ENCODE measurements around the gene CNTN5. TPM values are rescaled to one million over a fixed set of nuclear protein-coding genes. Genes with fewer than 3 reads are reported as not detected.

CNTN5 gene
- total RNA-seq, 1 donor from 2014 or later = 0.15 TPM

DNA sequence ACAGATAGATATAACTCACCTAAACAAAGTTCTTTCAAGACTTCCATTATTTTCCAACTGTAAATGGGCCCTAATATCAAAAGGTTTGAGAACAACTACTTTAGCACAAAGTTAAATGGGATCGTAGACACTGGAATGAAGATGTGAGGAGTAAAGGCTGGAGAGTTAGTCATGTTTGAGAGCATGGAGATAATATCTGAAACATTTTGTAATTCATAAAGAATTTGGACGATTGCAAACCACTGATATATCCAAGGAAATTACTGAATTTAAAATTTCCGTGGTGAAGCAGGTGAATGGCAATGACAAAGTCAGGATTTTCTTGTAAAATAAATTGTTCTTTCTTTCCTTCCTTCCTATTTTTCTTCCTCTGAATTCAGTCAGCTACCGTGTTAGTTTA, 564.9 kb downstream of the CNTN5 start:
- DNase-seq (ENCODE audit: low spot score) = no peak
- TF ChIP-seq, protein P1, sequence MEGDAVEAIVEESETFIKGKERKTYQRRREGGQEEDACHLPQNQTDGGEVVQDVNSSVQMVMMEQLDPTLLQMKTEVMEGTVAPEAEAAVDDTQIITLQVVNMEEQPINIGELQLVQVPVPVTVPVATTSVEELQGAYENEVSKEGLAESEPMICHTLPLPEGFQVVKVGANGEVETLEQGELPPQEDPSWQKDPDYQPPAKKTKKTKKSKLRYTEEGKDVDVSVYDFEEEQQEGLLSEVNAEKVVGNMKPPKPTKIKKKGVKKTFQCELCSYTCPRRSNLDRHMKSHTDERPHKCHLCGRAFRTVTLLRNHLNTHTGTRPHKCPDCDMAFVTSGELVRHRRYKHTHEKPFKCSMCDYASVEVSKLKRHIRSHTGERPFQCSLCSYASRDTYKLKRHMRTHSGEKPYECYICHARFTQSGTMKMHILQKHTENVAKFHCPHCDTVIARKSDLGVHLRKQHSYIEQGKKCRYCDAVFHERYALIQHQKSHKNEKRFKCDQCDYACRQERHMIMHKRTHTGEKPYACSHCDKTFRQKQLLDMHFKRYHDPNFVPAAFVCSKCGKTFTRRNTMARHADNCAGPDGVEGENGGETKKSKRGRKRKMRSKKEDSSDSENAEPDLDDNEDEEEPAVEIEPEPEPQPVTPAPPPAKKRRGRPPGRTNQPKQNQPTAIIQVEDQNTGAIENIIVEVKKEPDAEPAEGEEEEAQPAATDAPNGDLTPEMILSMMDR (IDR thresholded peaks at IDR 0.05; ENCODE audit: unreplicated experiment) = no peak
- H3K27ac Mint-ChIP-seq (ENCODE audit: unreplicated experiment) = no peak overlapping the region
- no peaks in the 10 kb centered on the region for H3K4me1 Mint-ChIP-seq (ENCODE audit: unreplicated experiment)
- peaks cover 3% of the 10 kb centered on the region for H3K27me3 Mint-ChIP-seq (ENCODE audit: unreplicated experiment)
- no peak overlapping the region for H3K4me3 Mint-ChIP-seq (ENCODE audit: unreplicated experiment)
- H3K9me3 Mint-ChIP-seq (ENCODE audit: unreplicated experiment) = no peaks in the 10 kb centered on the region
- H3K36me3 Mint-ChIP-seq (ENCODE audit: low read depth, unreplicated experiment) = no peaks in the 10 kb centered on the region

DNA sequence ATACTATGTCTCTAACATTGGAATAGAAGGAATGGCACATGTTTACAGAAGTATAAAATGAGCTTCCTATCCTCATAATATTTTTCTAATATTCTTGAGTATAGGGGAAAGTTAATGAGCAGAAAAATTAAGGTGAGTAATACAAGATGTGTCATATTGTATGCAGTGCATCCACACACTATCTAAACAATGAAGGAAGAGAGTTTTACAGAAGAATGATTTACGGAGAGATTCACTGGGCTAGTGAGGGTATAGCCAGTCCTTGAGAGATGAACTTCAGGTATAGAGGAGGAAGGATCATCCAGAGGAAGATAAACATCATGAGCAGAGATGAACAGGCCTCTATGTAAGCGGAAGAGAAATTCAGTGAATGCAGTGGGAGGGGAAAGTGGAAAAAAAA, 569.0 kb downstream of the CNTN5 start:
- no peaks in the 10 kb centered on the region for H3K9me3 Mint-ChIP-seq (ENCODE audit: unreplicated experiment)
- H3K4me3 Mint-ChIP-seq (ENCODE audit: unreplicated experiment) = no peak overlapping the region
- no peaks in the 10 kb centered on the region for H3K4me1 Mint-ChIP-seq (ENCODE audit: unreplicated experiment)
- no peak for DNase-seq (ENCODE audit: low spot score)
- no peaks in the 10 kb centered on the region for H3K27me3 Mint-ChIP-seq (ENCODE audit: unreplicated experiment)
- TF ChIP-seq, protein P1 (IDR thresholded peaks at IDR 0.05; ENCODE audit: unreplicated experiment) = no peak
- H3K27ac Mint-ChIP-seq (ENCODE audit: unreplicated experiment) = no peak overlapping the region
- no peaks in the 10 kb centered on the region for H3K36me3 Mint-ChIP-seq (ENCODE audit: low read depth, unreplicated experiment)

DNA sequence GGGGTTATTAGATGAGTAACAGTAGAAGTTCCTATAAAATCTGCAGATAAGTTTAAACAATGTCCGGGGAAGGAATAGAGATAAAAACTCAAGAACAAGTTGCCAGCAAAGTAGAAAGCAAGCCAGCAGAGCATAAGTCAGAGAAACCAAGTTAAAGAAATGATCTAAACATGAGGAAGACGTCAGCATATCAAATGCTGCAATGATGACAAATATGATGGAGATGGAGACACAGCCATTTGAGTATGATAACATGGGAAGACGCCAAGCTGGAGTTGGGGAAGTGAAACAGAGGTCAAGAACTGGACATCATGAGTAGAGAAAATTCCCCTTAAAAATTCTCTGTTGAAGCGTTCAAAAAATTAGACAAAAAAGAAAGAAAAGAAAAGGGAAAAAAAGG, 571.5 kb downstream of the CNTN5 start:
- no peaks in the 10 kb centered on the region for H3K27me3 Mint-ChIP-seq (ENCODE audit: unreplicated experiment)
- H3K4me1 Mint-ChIP-seq (ENCODE audit: unreplicated experiment) = no peaks in the 10 kb centered on the region
- no peaks in the 10 kb centered on the region for H3K9me3 Mint-ChIP-seq (ENCODE audit: unreplicated experiment)
- TF ChIP-seq, protein P1 (IDR thresholded peaks at IDR 0.05; ENCODE audit: unreplicated experiment) = no peak
- H3K4me3 Mint-ChIP-seq (ENCODE audit: unreplicated experiment) = no peak overlapping the region
- no peak overlapping the region for H3K27ac Mint-ChIP-seq (ENCODE audit: unreplicated experiment)
- no peaks in the 10 kb centered on the region for H3K36me3 Mint-ChIP-seq (ENCODE audit: low read depth, unreplicated experiment)
- DNase-seq (ENCODE audit: low spot score) = no peak

DNA sequence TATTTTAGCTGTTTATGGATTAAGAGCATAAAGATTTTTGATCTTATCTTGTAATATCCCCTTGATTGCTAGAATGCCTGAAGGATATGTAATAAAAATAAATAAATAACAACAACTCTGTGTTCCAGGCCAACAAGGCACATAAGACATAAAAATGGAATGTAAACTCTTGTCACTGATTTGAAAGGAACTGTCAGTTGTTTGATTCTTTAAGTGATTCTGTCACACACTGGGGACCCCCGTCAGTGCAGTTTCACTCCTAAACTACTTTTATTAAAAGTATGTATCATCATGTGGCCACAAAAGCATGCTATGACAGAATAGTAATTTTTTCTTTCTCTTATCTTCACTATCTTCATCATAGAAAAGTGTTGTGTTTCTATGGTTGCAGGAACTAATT, 572.4 kb downstream of the CNTN5 start:
- Mint-ChIP-seq H3K27me3 (ENCODE audit: unreplicated experiment) (no peaks in the 10 kb centered on the region), H3K27ac (ENCODE audit: unreplicated experiment) (no peak overlapping the region), H3K36me3 (ENCODE audit: low read depth, unreplicated experiment) (no peaks in the 10 kb centered on the region), H3K4me1 (ENCODE audit: unreplicated experiment) (no peaks in the 10 kb centered on the region), H3K4me3 (ENCODE audit: unreplicated experiment) (no peak overlapping the region), H3K9me3 (ENCODE audit: unreplicated experiment) (no peaks in the 10 kb centered on the region)
- DNase-seq (ENCODE audit: low spot score) = no peak
- TF ChIP-seq, protein P1 (IDR thresholded peaks at IDR 0.05; ENCODE audit: unreplicated experiment) = no peak

DNA sequence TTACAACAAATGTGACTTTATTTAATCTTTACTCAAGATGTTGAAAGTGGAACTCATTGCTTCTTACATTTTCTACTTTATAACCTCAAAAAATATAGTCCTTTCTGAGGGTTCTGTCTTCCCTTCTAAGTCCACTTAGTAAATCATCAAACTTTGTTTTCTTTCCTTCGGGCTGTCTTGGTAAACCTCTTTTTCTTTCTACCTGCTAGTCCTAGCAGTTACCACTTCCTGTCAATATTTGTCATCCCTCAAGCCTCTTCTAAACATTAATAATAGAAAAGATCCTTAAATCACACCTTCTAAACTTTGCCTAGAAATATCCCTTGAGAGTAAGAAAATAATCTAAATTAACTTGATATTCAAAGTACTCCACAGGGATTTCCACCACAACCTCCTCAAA, 580.4 kb downstream of the CNTN5 start:
- Mint-ChIP-seq H3K36me3 (ENCODE audit: low read depth, unreplicated experiment) (no peaks in the 10 kb centered on the region), H3K4me1 (ENCODE audit: unreplicated experiment) (no peaks in the 10 kb centered on the region), H3K9me3 (ENCODE audit: unreplicated experiment) (no peaks in the 10 kb centered on the region), H3K4me3 (ENCODE audit: unreplicated experiment) (no peak overlapping the region), H3K27me3 (ENCODE audit: unreplicated experiment) (no peaks in the 10 kb centered on the region), H3K27ac (ENCODE audit: unreplicated experiment) (no peak overlapping the region)
- DNase-seq (ENCODE audit: low spot score) = no peak
- TF ChIP-seq, protein P1 (IDR thresholded peaks at IDR 0.05; ENCODE audit: unreplicated experiment) = no peak

Data from endothelial cell (in vitro differentiated cells).